Gastroesophageal sphincter (tissue), 4 donors: ENCODE measurements around the gene SEMA3D. TPM values are rescaled to one million over a fixed set of nuclear protein-coding genes. Genes with fewer than 3 reads are reported as not detected.

Experiments
- ATAC-seq: fragments of 150-250 bp; one replicate; pipeline ENCODE4 v1.9.1; 2016; ENCODE audit warnings: mild to moderate bottlenecking, moderate library complexity
- H3K27ac ChIP-seq, 4 donors: fragments of 200-600 bp; sonication (generic) in 3 of 4; 1 replicate in 3 of 4; 2 replicates in 1 of 4; pipeline ENCODE4 v1.5.1; 2016 to 2019
- H3K27me3 ChIP-seq: fragments of 200-600 bp; sonication (generic); one replicate; pipeline ENCODE4 v1.5.1; 2019
- H3K36me3 ChIP-seq, 2 donors: fragments of 200-600 bp; sonication (generic); one replicate each; pipeline ENCODE4 v1.5.1; 2019; ENCODE audit warnings: control low read depth in 1 of 2
- H3K4me1 ChIP-seq, 3 donors: fragments of 200-600 bp; sonication (generic); 1 replicate in 2 of 3; 2 replicates in 1 of 3; pipeline ENCODE4 v1.5.1; 2016 to 2019; ENCODE audit warnings: control low read depth in 2 of 3
- H3K4me3 ChIP-seq, 2 donors: fragments of 200-600 bp; sonication (generic); one replicate each; pipeline ENCODE4 v1.5.1; 2019; ENCODE audit warnings: mild to moderate bottlenecking in 1 of 2, moderate library complexity in 1 of 2
- H3K9me3 ChIP-seq, 3 donors: fragments of 200-600 bp; sonication (generic); one replicate each; pipeline ENCODE4 v1.5.1; 2017 to 2019; ENCODE audit warnings: control low read depth in 2 of 3
- EP300 ChIP-seq: sonication (generic); formaldehyde crosslinking; IDR thresholded peaks from one replicate; pipeline ENCODE4 v1.6.1; 2017; ENCODE audit warnings: antibody characterized with exemption, mild to moderate bottlenecking
- POLR2A ChIP-seq, 2 donors: fragments of 450-650 bp; IDR thresholded peaks; one replicate each; pipeline ENCODE4 v1.6.1; 2017; ENCODE audit warnings: antibody characterized with exemption in 2 of 2, mild to moderate bottlenecking in 2 of 2, moderate library complexity in 1 of 2
- POLR2AphosphoS5 ChIP-seq: sonication (generic); formaldehyde crosslinking; IDR thresholded peaks from one replicate; pipeline ENCODE4 v1.6.1; 2017; ENCODE audit warnings: antibody characterized with exemption
- WGBS, 2 donors: methylation state at CpG; one replicate each; pipeline ENCODE4 v1.1.5; 2018; ENCODE audit warnings: low coverage in 1 of 2; 5-methylcytosine and 5-hydroxymethylcytosine counted together
- total RNA-seq, 4 donors: library from RNA; depleted of rRNA; stranded (reverse); fragments of >200 nt; gene quantifications; one replicate each; pipeline ENCODE4 v1.1.0, GENCODE V29; 2016
- TF ChIP-seq, protein P1 (sequence below), 4 experiments: fragments of 200-600 bp in 2 of 4; fragments of 450-650 bp in 2 of 4; sonication (generic) in 1 of 4; IDR thresholded peaks; one replicate each; pipeline ENCODE4 v1.5.1; 2017 to 2019; ENCODE audit warnings: antibody characterized with exemption in 4 of 4, mild to moderate bottlenecking in 2 of 4, moderate library complexity in 2 of 4

The SEMA3D gene
- total RNA-seq, 4 donors from 2014 or later = 0.27 to 24.6 (median 6.5) TPM

DNA sequence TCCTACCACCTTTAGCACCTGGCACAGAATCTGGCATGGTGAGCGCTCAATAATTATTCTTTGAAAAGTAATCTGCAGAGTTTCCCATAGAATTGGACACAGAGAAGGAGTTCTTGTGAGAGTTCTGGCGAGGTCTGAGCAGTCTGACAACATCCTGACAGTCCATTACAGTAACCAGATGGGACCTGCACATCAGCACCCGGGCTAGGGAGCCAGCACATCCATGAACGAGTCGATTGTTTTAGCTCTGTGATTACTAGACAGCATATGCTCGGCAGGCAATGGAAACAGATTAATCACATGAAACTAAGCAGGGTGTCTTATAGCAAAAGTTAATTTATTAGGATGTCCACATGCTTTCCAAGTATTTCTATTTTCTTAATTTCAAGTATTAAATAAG is 96.7 kb downstream of the SEMA3D start:
- no peaks in the 10 kb centered on the region for H3K9me3 ChIP-seq
- 18 to 28% methylated on average over 5 to 6 of the region's 6 CpGs for WGBS, 2 donors
- no peaks in the 10 kb centered on the region for H3K4me1 ChIP-seq
- H3K27me3 ChIP-seq = no peaks in the 10 kb centered on the region
- no peak for ATAC-seq
- H3K4me3 ChIP-seq = no peak overlapping the region
- no peaks in the 10 kb centered on the region for H3K36me3 ChIP-seq
- no peak overlapping the region for H3K27ac ChIP-seq
- TF ChIP-seq POLR2A (IDR thresholded peaks at IDR 0.05) (no peak), POLR2AphosphoS5 (peak; percentile 41)

DNA sequence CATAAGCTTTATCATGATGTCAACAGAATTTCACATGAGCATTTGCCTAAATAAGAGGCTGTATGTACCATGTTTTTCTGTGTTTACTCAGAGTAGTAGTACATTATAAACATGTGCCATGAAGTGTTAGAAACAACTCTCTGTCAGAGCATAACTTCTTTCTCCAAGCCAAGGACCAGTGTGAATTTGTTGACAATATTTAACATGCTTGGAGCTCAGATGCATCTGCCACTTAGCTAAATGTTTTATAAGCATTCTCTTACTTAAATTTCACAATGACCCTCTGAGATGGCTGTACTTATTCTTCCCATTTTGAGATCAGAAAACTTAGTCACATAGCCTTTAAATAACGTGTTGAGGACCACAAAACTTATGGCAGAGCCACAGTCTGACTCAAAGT is 105.0 kb downstream of the SEMA3D start:
- Histone ChIP-seq H3K9me3 (no peaks in the 10 kb centered on the region), H3K27ac (no peak overlapping the region), H3K36me3 (no peaks in the 10 kb centered on the region), H3K27me3 (no peaks in the 10 kb centered on the region), H3K4me3 (no peak overlapping the region), H3K4me1 (no peaks in the 10 kb centered on the region)
- no peak for ATAC-seq
- TF ChIP-seq EP300 (no peak), POLR2A (IDR thresholded peaks at IDR 0.05) (no peak), POLR2AphosphoS5 (no peak)
- TF ChIP-seq, protein P1, sequence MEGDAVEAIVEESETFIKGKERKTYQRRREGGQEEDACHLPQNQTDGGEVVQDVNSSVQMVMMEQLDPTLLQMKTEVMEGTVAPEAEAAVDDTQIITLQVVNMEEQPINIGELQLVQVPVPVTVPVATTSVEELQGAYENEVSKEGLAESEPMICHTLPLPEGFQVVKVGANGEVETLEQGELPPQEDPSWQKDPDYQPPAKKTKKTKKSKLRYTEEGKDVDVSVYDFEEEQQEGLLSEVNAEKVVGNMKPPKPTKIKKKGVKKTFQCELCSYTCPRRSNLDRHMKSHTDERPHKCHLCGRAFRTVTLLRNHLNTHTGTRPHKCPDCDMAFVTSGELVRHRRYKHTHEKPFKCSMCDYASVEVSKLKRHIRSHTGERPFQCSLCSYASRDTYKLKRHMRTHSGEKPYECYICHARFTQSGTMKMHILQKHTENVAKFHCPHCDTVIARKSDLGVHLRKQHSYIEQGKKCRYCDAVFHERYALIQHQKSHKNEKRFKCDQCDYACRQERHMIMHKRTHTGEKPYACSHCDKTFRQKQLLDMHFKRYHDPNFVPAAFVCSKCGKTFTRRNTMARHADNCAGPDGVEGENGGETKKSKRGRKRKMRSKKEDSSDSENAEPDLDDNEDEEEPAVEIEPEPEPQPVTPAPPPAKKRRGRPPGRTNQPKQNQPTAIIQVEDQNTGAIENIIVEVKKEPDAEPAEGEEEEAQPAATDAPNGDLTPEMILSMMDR (IDR thresholded peaks at IDR 0.05) = no peak
- WGBS, 2 donors = 89% methylated on average over 1 of the region's 1 CpG; no CpG with 5 or more reads in 1 of the 2 donors

DNA sequence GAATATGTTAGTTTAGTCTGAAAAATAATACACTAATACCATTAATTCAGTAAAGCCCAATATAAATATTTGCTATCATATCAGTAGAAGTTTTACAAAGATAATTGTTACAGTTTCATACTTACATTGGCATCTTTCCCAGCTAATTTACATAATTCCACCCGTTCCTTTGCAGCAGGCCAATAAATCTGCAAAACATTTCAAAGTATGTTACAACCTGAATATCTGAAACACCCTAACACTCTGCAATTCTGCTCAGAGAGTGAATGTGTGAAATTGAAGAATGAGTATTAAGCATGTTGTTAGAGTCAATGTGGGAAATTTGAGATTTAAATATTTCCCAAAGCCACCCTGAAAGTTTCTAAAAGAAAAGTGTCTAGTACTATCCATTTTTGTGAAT is 105.5 kb downstream of the SEMA3D start:
- Histone ChIP-seq H3K27me3 (no peaks in the 10 kb centered on the region), H3K27ac (no peak overlapping the region), H3K4me3 (no peak overlapping the region), H3K36me3 (no peaks in the 10 kb centered on the region), H3K4me1 (no peaks in the 10 kb centered on the region), H3K9me3 (no peaks in the 10 kb centered on the region)
- WGBS, 2 donors = 27 to 37% methylated on average over 1 of the region's 1 CpG
- no peak for ATAC-seq
- TF ChIP-seq EP300 = no peak
- TF ChIP-seq POLR2A (IDR thresholded peaks at IDR 0.05) = no peak
- TF ChIP-seq POLR2AphosphoS5 = no peak
- TF ChIP-seq, protein P1 (IDR thresholded peaks at IDR 0.05) = no peak

DNA sequence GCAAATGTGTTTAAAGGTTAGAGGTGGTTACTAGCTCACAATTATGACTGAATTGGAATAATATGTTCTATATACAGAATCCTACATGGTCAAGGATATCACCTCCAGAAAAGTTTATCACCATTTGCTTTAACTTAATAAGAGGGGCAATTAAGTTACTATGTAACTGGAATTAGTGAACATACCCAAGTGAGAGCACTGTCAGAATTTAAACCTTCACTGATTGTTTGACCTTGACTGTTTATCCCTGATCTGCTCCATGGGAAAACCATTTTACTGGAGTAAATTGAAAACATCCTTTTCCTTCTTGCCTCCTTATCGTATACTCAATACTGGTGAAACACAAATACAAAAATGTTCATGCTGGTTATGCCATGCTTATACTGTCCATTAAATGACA is 107.4 kb downstream of the SEMA3D start:
- H3K4me3 ChIP-seq = no peak overlapping the region
- H3K27me3 ChIP-seq = no peaks in the 10 kb centered on the region
- no peaks in the 10 kb centered on the region for H3K9me3 ChIP-seq
- no peak overlapping the region for H3K27ac ChIP-seq
- H3K36me3 ChIP-seq = no peaks in the 10 kb centered on the region
- WGBS, 2 donors = 38 to 86% methylated on average over 1 of the region's 1 CpG
- TF ChIP-seq, protein P1 (IDR thresholded peaks at IDR 0.05) = no peak
- TF ChIP-seq POLR2AphosphoS5 = no peak
- no peak for TF ChIP-seq POLR2A (IDR thresholded peaks at IDR 0.05)
- no peak for TF ChIP-seq EP300
- H3K4me1 ChIP-seq = no peaks in the 10 kb centered on the region
- no peak for ATAC-seq

DNA sequence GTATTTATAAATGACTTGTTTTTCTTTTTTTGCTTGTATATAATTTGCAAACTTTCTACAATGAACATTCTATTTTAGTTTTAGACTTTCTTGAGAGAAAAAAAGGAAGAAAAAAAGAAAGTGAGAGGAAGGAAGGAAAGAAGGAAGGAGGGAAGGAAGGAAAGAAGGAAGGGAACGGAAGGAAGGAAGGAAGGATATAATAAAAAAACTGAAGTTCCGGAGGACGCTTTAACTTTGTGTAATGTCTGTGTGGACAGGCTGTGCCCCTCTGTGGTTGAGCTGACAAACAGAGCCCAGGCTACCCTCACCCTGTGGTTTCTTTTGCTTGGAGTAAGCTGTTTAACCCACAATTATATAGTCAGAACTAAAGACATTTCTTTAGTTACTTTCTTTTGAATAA is 108.7 kb downstream of the SEMA3D start:
- H3K9me3 ChIP-seq = no peaks in the 10 kb centered on the region
- 83 to 89% methylated on average over 2 to 3 of the region's 3 CpGs for WGBS, 2 donors
- H3K4me1 ChIP-seq = no peaks in the 10 kb centered on the region
- H3K36me3 ChIP-seq = no peaks in the 10 kb centered on the region
- no peak for ATAC-seq
- H3K4me3 ChIP-seq = no peak overlapping the region
- no peaks in the 10 kb centered on the region for H3K27me3 ChIP-seq
- no peak overlapping the region for H3K27ac ChIP-seq
- TF ChIP-seq POLR2A (IDR thresholded peaks at IDR 0.05) (no peak), EP300 (no peak), POLR2AphosphoS5 (no peak)
- TF ChIP-seq, protein P1 (IDR thresholded peaks at IDR 0.05) = no peak
